Stimulated activated CD8-positive, alpha-beta memory T cell treated with anti-CD3 and anti-CD28 coated beads, Interleukin-15, amount 100 ng/mL, for 48 hours (primary cell): ENCODE data around the gene CCDC159.
"Not testable (repeated sequence)": the region's sequence is repeated elsewhere in the genome, so short reads cannot be mapped to it uniquely, and the experiment has no call there.

ENCODE experiments used
- DNase-seq, 2 donors: peaks; one replicate each; pipeline ENCODE4 v3.0.0-alpha.2; 2020; ENCODE audit warnings: low read depth in 2 of 2

Gene CCDC159

GRCh38 chr19:11338121-11338520 lies 8.2 kb upstream of the CCDC159 start:
- DNase-seq: no peak

GRCh38 chr19:11338569-11339253 lies 7.6 kb upstream of the CCDC159 start:
- no peak for DNase-seq

GRCh38 chr19:11339254-11340098 lies 6.8 kb upstream of the CCDC159 start, which contains the start of gene RAB3D:
TSS of gene RAB3D (minus strand) at chr19:11339657. CDS start at chr19:11337399, 2,258 bp downstream.
- DNase-seq: peak; percentile 77 to 78

- not testable (repeated sequence) for DNase-seq
Observed at GRCh38 chr19:11340099-11340467, 6.2 kb upstream of the CCDC159 start.

- no peak for DNase-seq
Observed at GRCh38 chr19:11342429-11342828, 3.9 kb upstream of the CCDC159 start.

- DNase-seq: no peak
Observed at GRCh38 chr19:11345122-11345803, 1.1 kb upstream of the CCDC159 start.

GRCh38 chr19:11347546-11348039 lies 1.3 kb downstream of the CCDC159 start:
- DNase-seq: no peak

GRCh38 chr19:11349171-11349570 lies 2.9 kb downstream of the CCDC159 start:
- DNase-seq: no peak

GRCh38 chr19:11354102-11354501 lies 7.8 kb downstream of the CCDC159 start:
- DNase-seq: not testable (repeated sequence)

GRCh38 chr19:11355160-11356073 lies 9.1 kb downstream of the CCDC159 start, which contains the start of gene PLPPR2:
TSS of gene PLPPR2 (plus strand) at chr19:11355432. CDS start at chr19:11357674, 2,242 bp downstream.
- DNase-seq: peak; percentile 65 to 77

- DNase-seq: no peak
Observed at GRCh38 chr19:11356074-11356397, 9.7 kb downstream of the CCDC159 start.

- no peak for DNase-seq
Observed at GRCh38 chr19:11356676-11357550, 10.6 kb downstream of the CCDC159 start.

GRCh38 chr19:11359421-11359820 lies 13.1 kb downstream of the CCDC159 start:
- DNase-seq: no peak

- DNase-seq: no peak
Observed at GRCh38 chr19:11361037-11361770, 14.9 kb downstream of the CCDC159 start.

GRCh38 chr19:11361771-11362731 lies 15.7 kb downstream of the CCDC159 start:
- no peak for DNase-seq

- no peak for DNase-seq
Observed at GRCh38 chr19:11363881-11364280, 17.6 kb downstream of the CCDC159 start.

- no peak for DNase-seq
Observed at GRCh38 chr19:11364296-11364904, 18.1 kb downstream of the CCDC159 start.

- DNase-seq: no peak
Observed at GRCh38 chr19:11364935-11365334, 18.6 kb downstream of the CCDC159 start.
